ENCODE data around the gene ANKRD22.

The ANKRD22 gene

GRCh38 chr10:88805924-88806323 is 45.7 kb downstream of the ANKRD22 start (continued):
- no peak for TF ChIP-seq ZC3H10 (CRISPR knock-in tag; IDR thresholded peaks at IDR 0.05)
- TF ChIP-seq ZNF565 (CRISPR knock-in tag; conservative IDR thresholded peaks at IDR 0.05; ENCODE audit: low read depth): no peak
- no peak for TF ChIP-seq CSDC2 (CRISPR knock-in tag; IDR thresholded peaks at IDR 0.05)
- TF ChIP-seq RARB (CRISPR knock-in tag; IDR thresholded peaks at IDR 0.05): no peak
- no peak for TF ChIP-seq ARNTL (CRISPR knock-in tag; IDR thresholded peaks at IDR 0.05; ENCODE audit: borderline replicate concordance, low read depth)
- TF ChIP-seq PPARA (CRISPR knock-in tag; IDR thresholded peaks at IDR 0.05; ENCODE audit: borderline replicate concordance): no peak
- TF ChIP-seq ZFP3 (CRISPR knock-in tag; IDR thresholded peaks at IDR 0.05): no peak
- TF ChIP-seq TCF4 (CRISPR knock-in tag; IDR thresholded peaks at IDR 0.05; ENCODE audit: borderline replicate concordance): no peak
- TF ChIP-seq, protein P1, sequence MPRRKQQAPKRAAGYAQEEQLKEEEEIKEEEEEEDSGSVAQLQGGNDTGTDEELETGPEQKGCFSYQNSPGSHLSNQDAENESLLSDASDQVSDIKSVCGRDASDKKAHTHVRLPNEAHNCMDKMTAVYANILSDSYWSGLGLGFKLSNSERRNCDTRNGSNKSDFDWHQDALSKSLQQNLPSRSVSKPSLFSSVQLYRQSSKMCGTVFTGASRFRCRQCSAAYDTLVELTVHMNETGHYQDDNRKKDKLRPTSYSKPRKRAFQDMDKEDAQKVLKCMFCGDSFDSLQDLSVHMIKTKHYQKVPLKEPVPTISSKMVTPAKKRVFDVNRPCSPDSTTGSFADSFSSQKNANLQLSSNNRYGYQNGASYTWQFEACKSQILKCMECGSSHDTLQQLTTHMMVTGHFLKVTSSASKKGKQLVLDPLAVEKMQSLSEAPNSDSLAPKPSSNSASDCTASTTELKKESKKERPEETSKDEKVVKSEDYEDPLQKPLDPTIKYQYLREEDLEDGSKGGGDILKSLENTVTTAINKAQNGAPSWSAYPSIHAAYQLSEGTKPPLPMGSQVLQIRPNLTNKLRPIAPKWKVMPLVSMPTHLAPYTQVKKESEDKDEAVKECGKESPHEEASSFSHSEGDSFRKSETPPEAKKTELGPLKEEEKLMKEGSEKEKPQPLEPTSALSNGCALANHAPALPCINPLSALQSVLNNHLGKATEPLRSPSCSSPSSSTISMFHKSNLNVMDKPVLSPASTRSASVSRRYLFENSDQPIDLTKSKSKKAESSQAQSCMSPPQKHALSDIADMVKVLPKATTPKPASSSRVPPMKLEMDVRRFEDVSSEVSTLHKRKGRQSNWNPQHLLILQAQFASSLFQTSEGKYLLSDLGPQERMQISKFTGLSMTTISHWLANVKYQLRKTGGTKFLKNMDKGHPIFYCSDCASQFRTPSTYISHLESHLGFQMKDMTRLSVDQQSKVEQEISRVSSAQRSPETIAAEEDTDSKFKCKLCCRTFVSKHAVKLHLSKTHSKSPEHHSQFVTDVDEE (CRISPR knock-in tag; IDR thresholded peaks at IDR 0.05): no peak

DNA sequence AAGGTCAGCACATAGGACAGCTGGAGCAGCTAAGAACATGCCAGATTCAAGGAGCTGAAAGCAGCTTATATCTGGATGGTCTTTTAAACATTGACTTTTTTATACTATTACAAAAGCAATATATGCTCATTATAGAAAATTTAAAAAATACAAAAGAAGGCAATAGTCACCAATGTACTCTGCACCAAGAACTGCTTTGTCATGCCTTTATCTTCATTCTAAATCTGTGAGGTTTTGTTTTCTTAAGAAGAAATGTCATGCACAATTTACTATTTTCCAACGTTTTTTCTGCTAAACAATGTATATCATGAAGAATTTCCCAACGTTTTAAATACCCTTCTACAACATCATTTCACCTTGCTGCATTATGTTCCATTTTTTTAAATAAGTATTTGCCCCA is 46.3 kb downstream of the ANKRD22 start:
- ATAC-seq: no peak
- TF ChIP-seq TCF4 (CRISPR knock-in tag; IDR thresholded peaks at IDR 0.05; ENCODE audit: borderline replicate concordance) (no peak), ISL1 (CRISPR knock-in tag; IDR thresholded peaks at IDR 0.05) (no peak), ZNF8 (CRISPR knock-in tag; IDR thresholded peaks at IDR 0.05) (no peak), ZFP30 (CRISPR knock-in tag; IDR thresholded peaks at IDR 0.05) (no peak), CSRNP3 (CRISPR knock-in tag; IDR thresholded peaks at IDR 0.05) (no peak), OSR1 (CRISPR knock-in tag; IDR thresholded peaks at IDR 0.05) (no peak), BACH2 (CRISPR knock-in tag; IDR thresholded peaks at IDR 0.05; ENCODE audit: borderline replicate concordance) (no peak), SNAI2 (CRISPR knock-in tag; IDR thresholded peaks at IDR 0.05) (no peak), CSDC2 (CRISPR knock-in tag; IDR thresholded peaks at IDR 0.05) (no peak), TOX (CRISPR knock-in tag; IDR thresholded peaks at IDR 0.05; ENCODE audit: borderline replicate concordance) (no peak), ARNTL (CRISPR knock-in tag; IDR thresholded peaks at IDR 0.05; ENCODE audit: borderline replicate concordance, low read depth) (no peak), ESRRG (CRISPR knock-in tag; IDR thresholded peaks at IDR 0.05) (no peak), ZNF565 (CRISPR knock-in tag; conservative IDR thresholded peaks at IDR 0.05; ENCODE audit: low read depth) (no peak), RARB (CRISPR knock-in tag; IDR thresholded peaks at IDR 0.05) (no peak)
- TF ChIP-seq, protein P2, sequence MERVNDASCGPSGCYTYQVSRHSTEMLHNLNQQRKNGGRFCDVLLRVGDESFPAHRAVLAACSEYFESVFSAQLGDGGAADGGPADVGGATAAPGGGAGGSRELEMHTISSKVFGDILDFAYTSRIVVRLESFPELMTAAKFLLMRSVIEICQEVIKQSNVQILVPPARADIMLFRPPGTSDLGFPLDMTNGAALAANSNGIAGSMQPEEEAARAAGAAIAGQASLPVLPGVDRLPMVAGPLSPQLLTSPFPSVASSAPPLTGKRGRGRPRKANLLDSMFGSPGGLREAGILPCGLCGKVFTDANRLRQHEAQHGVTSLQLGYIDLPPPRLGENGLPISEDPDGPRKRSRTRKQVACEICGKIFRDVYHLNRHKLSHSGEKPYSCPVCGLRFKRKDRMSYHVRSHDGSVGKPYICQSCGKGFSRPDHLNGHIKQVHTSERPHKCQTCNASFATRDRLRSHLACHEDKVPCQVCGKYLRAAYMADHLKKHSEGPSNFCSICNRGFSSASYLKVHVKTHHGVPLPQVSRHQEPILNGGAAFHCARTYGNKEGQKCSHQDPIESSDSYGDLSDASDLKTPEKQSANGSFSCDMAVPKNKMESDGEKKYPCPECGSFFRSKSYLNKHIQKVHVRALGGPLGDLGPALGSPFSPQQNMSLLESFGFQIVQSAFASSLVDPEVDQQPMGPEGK (CRISPR knock-in tag; IDR thresholded peaks at IDR 0.05; ENCODE audit: borderline replicate concordance): no peak
- TF ChIP-seq, protein P1 (CRISPR knock-in tag; IDR thresholded peaks at IDR 0.05): no peak
- TF ChIP-seq, protein P3, sequence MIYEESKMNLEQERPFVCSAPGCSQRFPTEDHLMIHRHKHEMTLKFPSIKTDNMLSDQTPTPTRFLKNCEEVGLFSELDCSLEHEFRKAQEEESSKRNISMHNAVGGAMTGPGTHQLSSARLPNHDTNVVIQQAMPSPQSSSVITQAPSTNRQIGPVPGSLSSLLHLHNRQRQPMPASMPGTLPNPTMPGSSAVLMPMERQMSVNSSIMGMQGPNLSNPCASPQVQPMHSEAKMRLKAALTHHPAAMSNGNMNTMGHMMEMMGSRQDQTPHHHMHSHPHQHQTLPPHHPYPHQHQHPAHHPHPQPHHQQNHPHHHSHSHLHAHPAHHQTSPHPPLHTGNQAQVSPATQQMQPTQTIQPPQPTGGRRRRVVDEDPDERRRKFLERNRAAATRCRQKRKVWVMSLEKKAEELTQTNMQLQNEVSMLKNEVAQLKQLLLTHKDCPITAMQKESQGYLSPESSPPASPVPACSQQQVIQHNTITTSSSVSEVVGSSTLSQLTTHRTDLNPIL (CRISPR knock-in tag; IDR thresholded peaks at IDR 0.05; ENCODE audit: low read depth): no peak

Measured in SK-N-SH treated with all-trans-retinoic acid at 6 μM for 48 hours (cell line).